Right lobe of liver (tissue), 4 donors: ENCODE data around the gene MYOM1.

Experiments used
- CTCF ChIP-seq, 4 donors: fragments of 200-600 bp in 3 of 4; fragments of 450-650 bp in 1 of 4; IDR thresholded peaks; one replicate each; pipeline versions ENCODE4 v1.5.1 to v1.8.0; 2016 to 2022; ENCODE audit warnings: antibody characterized with exemption in 4 of 4, mild to moderate bottlenecking in 2 of 4
- POLR2A ChIP-seq: fragments of 450-650 bp; IDR thresholded peaks from one replicate; pipeline ENCODE4 v1.6.1; 2017; ENCODE audit warnings: antibody characterized with exemption, mild to moderate bottlenecking
- donor health status: DM: no; HTN: no; CAD: no.
- donor health status: DM: no; HTN: no; CAD: no.
- donor health status: DM: no; HTN: yes; CAD: no.

DNA sequence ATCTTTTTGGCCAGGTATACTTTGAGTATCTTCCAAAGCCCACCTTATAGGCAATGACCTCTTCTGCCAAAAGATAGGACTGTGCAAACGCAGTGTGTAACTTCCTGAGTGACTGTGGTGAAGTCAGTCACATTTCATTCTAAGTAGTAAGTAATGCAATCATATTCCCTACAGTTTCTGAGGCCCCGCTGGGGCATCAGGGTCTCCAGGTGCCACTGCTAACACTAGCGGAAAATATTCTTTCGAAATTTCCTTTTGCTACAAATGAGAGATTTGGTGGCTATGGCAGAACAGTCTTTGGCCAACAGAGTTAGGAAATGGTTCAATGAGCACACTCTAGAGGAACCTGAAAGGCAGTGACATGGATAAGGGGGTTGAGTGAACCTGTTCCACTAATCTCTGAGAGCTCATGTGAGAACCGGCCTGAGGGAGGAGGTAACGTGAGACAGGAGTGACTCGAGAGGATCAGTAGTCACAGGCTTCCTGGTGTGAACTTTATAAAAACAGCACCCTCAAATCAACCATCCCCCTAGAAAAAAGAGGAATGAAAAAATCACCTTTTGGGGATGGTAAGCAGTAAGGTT is 104.2 kb downstream of the MYOM1 start:
- TF ChIP-seq CTCF (IDR thresholded peaks at IDR 0.05) (no peak), POLR2A (no peak)
